GM08714 (cell line): ENCODE results near the gene C1orf56.
A peak's percentile ranks its signal among the peaks of the same experiment; 100 is the strongest.

Experiments used
- H3K4me3 ChIP-seq: fragments of 200-500 bp; sonication (Bioruptor generic); 2 replicates; pipeline ENCODE4 v1.5.1; 2014; ENCODE audit warnings: mild to moderate bottlenecking, low read length, inconsistent platforms
- ZNF274 ChIP-seq: IDR thresholded peaks from 2 replicates; pipeline ENCODE4 v1.6.1; 2012; ENCODE audit warnings: mild to moderate bottlenecking, low read depth, low read length

Gene C1orf56, protein sequence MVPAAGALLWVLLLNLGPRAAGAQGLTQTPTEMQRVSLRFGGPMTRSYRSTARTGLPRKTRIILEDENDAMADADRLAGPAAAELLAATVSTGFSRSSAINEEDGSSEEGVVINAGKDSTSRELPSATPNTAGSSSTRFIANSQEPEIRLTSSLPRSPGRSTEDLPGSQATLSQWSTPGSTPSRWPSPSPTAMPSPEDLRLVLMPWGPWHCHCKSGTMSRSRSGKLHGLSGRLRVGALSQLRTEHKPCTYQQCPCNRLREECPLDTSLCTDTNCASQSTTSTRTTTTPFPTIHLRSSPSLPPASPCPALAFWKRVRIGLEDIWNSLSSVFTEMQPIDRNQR

DNA sequence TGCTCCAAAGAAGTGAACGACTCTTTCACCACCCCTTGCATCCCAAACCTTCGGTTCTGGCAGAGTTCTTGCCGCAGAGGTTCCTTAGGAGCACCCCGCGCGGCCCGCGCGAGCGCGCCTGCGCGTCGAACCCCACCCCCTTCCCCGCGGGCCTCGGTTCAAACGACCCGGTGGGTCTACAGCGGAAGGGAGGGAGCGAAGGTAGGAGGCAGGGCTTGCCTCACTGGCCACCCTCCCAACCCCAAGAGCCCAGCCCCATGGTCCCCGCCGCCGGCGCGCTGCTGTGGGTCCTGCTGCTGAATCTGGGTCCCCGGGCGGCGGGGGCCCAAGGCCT is at the start of gene C1orf56:
Gene C1orf56 (plus strand): TSS at position 161 of the 334 bp plus-strand sequence. CDS start 97 bp downstream, at position 258.
- no peak for TF ChIP-seq ZNF274
- H3K4me3 ChIP-seq: peak within 1 kb of the TSS; percentile 60

DNA sequence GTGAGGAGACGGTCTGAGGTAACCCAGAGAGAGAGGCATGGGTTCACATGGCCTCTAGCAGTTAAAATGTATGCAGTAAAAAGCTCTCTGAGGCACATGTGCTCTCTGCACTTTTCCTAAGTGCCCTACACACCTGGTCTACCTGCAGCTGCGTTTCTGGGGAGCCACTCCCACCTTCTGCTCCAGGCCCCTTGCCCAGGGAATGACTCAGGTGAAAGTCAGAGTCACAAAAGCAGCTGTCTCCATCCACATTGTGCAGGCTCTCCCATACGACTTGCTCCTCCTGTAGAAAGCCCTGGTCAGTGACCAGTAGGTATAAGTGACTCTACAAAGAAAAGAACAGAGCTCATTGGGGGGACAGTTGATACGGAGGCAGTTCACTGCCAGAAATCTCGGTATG is 49.6 kb upstream of the C1orf56 start:
- no peak for TF ChIP-seq ZNF274
- H3K4me3 ChIP-seq: no peak overlapping the region

DNA sequence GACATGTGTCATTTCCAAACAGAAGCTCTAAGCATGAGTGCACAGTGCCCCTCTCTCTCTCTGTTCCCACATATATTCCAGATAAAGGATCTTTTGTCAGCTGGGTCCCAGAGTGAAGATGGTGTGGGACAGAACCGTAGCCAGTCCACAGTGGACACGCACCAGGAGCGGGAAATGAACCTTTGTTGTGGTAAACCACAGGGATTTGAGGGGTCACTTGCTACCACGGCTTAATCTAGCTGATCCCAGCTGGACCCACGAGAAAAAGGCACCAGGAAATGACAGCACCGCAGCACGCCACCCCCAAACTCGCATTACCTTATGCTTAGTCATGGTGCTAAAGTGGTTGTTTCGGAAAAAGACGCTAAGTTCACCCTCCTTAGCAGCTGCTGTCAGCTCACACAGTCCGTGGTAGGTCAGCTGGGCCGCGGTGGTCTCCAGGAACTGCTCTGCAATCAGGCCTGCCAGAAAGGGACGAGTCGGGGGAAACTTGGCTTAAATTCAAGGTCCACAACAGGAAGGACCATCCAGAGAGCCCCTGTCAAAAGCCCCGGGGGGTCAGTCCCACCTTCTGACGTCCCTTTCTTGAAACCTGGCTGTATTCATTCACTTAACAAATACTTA is 48.4 kb upstream of the C1orf56 start:
- H3K4me3 ChIP-seq: no peak overlapping the region
- no peak for TF ChIP-seq ZNF274

DNA sequence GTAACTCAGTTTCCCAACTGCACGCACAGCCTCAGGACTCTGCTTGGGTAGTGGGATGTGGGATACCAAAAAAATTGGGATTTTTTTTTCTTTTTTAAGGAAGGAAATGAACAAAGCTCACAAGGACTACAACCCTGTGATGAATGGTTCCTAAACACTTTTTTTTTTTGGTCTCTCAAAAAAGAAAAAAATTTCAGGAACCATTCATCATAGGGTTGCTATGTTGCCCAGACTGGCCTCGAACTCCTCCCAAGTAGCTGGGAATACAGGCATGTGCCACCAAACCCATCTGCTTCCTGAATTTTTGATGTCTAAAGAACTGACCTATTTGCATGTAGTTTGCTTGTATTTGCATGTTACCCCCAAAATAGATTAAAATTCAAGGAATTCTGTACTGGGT is 47.6 kb upstream of the C1orf56 start:
- TF ChIP-seq ZNF274: no peak
- no peak overlapping the region for H3K4me3 ChIP-seq

DNA sequence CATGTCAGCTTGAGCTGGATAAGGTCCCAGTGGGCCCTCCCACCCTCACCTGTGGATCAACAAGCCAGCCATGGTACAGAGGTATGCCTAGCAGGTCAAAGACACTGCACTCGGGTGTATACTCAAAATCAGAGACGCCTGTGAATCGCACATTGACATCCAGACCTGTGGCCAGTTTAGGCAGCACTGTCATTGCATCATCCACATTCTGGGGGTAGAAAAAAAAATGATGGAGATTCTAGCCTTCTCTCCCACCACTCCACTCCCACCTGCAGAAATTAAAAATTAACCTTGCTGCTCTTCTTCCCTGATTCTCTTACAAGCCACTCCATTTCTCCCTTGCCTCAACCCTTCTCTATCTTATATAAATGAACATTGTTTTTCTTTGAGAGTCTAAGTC is 47.1 kb upstream of the C1orf56 start:
- H3K4me3 ChIP-seq: no peak overlapping the region
- no peak for TF ChIP-seq ZNF274

DNA sequence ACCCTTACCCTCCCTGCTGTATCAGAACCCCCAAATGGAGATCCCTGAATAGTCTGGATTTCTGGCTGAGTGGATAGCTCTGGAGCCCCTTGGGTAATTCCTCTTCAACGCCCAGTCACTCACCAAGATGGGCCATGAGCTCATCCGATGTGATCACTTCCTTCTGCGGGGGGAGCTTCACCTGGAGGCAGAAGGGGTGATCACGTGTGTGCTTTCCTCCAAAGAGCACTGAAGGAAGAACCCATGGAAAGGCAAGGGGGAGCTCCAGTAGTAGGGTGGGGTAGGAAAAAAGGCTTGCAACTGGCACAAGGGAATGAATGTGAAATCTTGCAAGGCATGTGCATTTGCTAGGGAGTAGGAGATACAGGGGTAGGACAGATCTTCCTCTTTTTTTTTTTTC is 45.9 kb upstream of the C1orf56 start:
- H3K4me3 ChIP-seq: no peak overlapping the region
- TF ChIP-seq ZNF274: no peak

DNA sequence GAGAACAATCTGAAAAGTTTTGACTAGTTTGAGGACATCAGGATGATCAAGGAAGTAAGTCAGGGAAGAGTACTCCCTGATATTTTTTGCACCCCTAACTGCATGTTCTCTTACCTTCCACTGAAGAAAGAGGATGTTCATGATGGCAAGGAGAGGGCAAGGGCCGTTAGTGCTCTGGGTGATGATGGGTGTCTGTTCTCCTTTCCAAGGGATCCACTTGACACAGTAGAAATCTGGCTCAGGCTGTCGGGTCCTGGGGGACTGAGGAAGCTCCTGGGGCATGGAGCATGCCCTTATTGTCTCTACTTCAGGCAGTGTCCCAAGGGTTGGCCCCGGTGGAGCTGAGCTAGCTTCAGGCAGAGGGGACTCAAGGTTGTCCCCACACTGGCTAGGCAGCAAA is 45.5 kb upstream of the C1orf56 start:
- no peak overlapping the region for H3K4me3 ChIP-seq
- TF ChIP-seq ZNF274: no peak

DNA sequence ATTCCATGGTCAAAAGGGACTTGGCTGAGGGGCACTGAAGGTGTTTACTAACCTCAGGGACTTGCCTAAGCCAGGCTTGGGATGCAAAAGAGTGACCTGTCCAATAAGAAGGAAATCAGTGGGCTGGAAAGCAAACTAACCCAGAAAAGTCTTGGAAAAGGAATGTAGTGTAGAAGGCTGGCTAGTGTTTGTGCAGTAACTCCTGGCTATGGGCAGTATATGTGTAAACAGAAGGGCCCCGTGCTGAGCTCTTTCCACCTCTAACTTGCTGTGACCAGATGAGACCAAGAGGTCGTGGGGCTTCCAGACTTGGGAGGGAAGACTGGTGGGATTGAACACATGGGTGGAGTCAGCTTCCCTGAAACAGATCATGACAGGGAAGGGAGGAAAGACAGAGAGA is 44.9 kb upstream of the C1orf56 start:
- no peak for TF ChIP-seq ZNF274
- H3K4me3 ChIP-seq: no peak overlapping the region

DNA sequence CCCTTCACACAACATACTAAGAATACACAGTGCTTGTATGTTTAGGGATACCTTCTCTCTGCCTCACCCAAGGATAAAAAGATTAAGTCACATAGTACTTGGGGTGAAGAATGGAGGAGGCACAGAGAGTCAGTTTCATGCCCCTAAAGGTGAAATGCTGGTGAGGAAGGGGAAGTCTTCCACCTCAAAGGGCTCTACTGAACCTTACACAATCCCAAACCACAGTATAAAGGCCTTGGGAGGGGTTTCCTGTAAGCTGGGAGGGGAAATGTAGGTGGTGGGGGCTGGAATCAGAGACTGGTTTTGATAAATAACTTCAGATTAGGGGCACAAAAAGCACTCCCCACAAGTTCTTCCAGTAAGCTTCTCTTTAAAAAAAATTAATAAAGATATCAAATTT is 44.4 kb upstream of the C1orf56 start:
- no peak overlapping the region for H3K4me3 ChIP-seq
- TF ChIP-seq ZNF274: no peak

DNA sequence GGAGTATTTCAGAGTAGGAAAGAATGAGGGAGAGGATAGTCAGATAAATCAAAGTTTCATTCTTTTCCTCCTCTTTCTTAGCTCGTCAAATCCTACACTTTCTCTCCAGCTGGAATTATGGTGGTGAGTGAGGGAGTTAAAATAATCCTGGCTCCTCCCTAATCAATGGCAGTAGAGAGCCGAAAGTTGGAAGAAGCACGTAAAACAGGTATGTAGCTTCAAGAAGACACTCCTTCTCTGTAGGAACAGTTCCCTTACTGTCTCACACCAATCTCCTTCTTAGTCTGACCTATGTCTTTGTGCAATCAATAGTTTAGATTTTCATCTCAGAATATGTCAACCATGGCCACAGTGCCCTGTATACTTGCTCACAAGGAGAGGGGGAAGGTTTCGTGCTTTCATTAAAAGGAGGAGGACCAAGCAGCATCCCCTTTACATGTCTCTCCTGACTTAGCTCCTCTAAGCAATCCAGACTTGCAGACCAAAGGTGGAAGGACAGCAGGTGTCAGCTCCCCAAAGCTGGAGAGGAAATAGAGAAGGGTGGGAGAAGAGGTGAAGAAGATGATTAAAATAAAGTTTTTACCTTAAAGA is 41.7 kb upstream of the C1orf56 start:
- TF ChIP-seq ZNF274: no peak
- peak overlapping the region; percentile 62 for H3K4me3 ChIP-seq

DNA sequence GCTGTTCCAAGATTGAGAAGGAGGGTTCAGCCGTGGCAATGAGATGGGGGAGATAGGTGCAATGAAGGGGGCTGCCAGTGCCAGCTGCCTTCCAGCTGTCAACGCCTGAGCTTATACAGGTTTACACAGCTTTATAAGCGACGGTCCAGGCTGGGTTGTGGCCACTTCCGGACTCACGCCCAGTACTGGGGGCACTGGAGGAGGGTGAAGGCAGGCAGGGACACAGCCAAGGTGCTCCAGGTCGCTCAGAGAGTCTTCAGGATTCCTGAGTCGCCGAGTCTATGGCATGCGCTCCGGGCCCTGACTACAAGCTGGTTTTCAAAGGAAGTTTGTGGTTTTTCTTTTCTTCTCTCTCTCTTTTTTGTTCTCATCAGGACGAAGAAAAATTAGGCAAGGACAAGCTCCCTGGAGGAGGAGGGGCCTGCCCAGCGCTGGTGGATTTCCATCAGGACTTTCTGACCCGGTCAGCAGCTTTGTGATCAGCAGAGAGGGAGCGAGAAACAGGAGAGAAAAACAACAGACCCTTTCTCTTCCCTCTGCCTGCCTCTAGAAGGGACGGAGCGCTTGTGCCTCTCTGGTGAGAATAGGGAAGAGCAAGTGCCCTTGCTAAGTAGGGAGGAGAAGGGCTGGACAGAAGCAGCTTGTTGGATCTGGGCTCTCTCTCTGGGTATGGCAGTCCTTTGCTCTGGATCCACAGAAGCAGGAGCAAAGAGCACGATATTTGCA is 41.1 kb upstream of the C1orf56 start, which contains the start of gene MINDY1:
Gene MINDY1 (minus strand): TSS at position 576 of the 726 bp plus-strand sequence. CDS start 4,285 bp downstream, outside the sequence.
- peak within 1 kb of the TSS; percentile 62 for H3K4me3 ChIP-seq
- no peak for TF ChIP-seq ZNF274

DNA sequence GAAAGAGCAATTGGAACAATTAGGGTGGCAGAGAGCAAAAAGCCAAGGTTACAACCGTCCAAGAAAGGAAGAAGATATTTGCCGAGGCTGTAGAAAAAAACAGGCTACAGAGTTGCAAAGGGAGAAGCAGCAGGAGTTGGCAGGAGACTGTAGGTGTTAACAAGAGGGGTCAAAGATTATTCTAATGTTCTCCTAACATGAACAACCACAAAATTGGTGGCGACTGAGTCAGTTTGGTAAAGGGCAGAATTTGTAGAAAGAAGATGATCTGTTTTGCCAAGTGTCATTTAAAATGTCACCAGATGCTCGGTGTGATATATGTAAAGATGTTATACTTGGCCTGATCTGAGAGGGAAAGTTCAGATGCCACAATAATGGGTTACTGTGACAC is 39.7 kb upstream of the C1orf56 start:
- peak overlapping the region; percentile 4; the same call in 1 of the 2 replicates for H3K4me3 ChIP-seq
- no peak for TF ChIP-seq ZNF274

DNA sequence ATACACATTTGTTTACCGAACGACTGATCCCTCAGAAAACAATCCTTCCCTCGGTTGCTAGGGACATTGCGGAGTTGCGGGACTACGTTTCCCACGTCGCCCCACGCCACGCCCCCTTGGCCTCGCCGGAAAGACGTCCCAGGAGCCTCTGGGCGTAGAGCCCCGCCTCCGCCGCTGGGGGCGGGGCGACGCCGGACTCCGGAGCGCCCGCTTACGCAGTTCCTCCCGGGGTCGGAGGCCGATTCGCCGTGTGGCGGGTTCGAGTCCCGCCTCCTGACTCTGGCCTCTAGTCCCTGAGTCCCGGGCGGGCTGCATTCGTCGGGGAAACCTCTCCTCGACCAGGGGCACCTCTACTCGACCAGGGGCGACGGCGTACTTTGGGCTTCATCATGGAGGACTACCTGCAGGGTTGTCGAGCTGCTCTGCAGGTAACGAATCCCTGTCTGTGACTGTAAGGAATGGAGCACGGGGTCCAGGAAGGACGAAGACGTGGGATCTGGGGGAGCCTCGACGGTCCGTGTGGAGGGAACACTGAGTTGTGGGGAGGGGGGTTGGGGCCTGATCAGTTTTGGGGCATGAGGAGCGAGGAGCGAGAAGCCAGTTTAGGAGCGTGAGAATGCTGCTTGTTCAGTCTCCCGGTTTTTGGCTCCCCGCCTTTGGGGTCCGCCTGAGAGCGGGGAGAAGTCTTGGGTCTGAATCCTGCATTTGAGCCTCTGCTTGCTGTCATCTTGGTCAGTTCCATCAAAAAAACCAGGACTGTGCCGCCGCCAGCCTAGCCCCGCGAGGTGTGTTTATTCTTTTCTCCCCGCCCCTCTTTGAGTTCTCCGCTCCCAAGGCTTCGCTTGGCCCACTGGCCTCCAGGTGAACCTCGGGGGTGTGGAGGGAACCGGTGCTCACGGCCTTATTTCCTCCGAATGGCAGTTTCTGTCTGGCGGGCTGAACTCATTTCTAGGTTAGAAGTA is 39.0 kb upstream of the C1orf56 start, which contains the start of gene PRUNE1:
Gene PRUNE1 (plus strand): TSS at position 206 of the 962 bp plus-strand sequence. CDS start 184 bp downstream, at position 390.
- TF ChIP-seq ZNF274: no peak
- peak within 1 kb of the TSS; percentile 79 for H3K4me3 ChIP-seq
